ENCODE results near the gene ELOVL5. TPM values are rescaled to one million over a fixed set of nuclear protein-coding genes. Genes with fewer than 3 reads are reported as not detected.

ELOVL5 gene
- total RNA-seq, 1 donor from 2014 or later: 52.8 TPM

GRCh38 chr6:53378208-53378607 lies 29.5 kb upstream of the ELOVL5 start:
- TF ChIP-seq CTCF (IDR thresholded peaks at IDR 0.05; ENCODE audit: insufficient read depth, low read depth, low read length) (no peak), EZH2 (IDR thresholded peaks at IDR 0.05; ENCODE audit: insufficient read depth, low read length) (no peak)
- Histone ChIP-seq H3K4me3 (ENCODE audit: insufficient read depth, low read depth, low read length) (no peak overlapping the region), H3K9me3 (ENCODE audit: insufficient read depth, low read depth, low read length) (peaks cover 5% of the 10 kb centered on the region), H3K36me3 (ENCODE audit: insufficient read depth, low read length) (no peaks in the 10 kb centered on the region), H3K4me2 (ENCODE audit: low read length) (no peak overlapping the region), H3K9ac (ENCODE audit: low read length) (no peak overlapping the region), H3K27ac (ENCODE audit: low read depth, low read length) (no peak overlapping the region), H3K4me1 (ENCODE audit: insufficient read depth, low read length) (no peaks in the 10 kb centered on the region), H2AFZ (ENCODE audit: low read depth, low read length) (no peak overlapping the region), H4K20me1 (ENCODE audit: insufficient read depth, low read length) (no peaks in the 10 kb centered on the region), H3K79me2 (ENCODE audit: insufficient read depth, low read length) (no peaks in the 10 kb centered on the region), H3K27me3 (ENCODE audit: insufficient read depth, low read length) (peaks cover 13% of the 10 kb centered on the region)
- Mint-ChIP-seq H3K36me3 (ENCODE audit: low read depth, unreplicated experiment) (no peaks in the 10 kb centered on the region), H3K4me1 (ENCODE audit: low read depth, unreplicated experiment) (peaks cover 5% of the 10 kb centered on the region), H3K27me3 (ENCODE audit: low read depth, unreplicated experiment) (peaks cover 7% of the 10 kb centered on the region), H3K4me3 (ENCODE audit: unreplicated experiment) (no peak overlapping the region), H3K27ac (ENCODE audit: unreplicated experiment) (no peak overlapping the region), H3K9me3 (ENCODE audit: unreplicated experiment) (peaks cover 2% of the 10 kb centered on the region)
- DNase-seq (ENCODE audit: low read depth) (no peak), FAIRE-seq (peak; percentile 32)

GRCh38 chr6:53377793-53378192 lies 29.0 kb upstream of the ELOVL5 start:
- Mint-ChIP-seq H3K9me3 (ENCODE audit: unreplicated experiment) (peaks cover 2% of the 10 kb centered on the region), H3K4me3 (ENCODE audit: unreplicated experiment) (no peak overlapping the region), H3K4me1 (ENCODE audit: low read depth, unreplicated experiment) (peaks cover 5% of the 10 kb centered on the region), H3K27ac (ENCODE audit: unreplicated experiment) (no peak overlapping the region), H3K36me3 (ENCODE audit: low read depth, unreplicated experiment) (no peaks in the 10 kb centered on the region), H3K27me3 (ENCODE audit: low read depth, unreplicated experiment) (peaks cover 7% of the 10 kb centered on the region)
- Histone ChIP-seq H3K4me3 (ENCODE audit: insufficient read depth, low read depth, low read length) (no peak overlapping the region), H4K20me1 (ENCODE audit: insufficient read depth, low read length) (no peaks in the 10 kb centered on the region), H3K4me2 (ENCODE audit: low read length) (no peak overlapping the region), H3K4me1 (ENCODE audit: insufficient read depth, low read length) (no peaks in the 10 kb centered on the region), H3K9me3 (ENCODE audit: insufficient read depth, low read depth, low read length) (peaks cover 3% of the 10 kb centered on the region), H3K36me3 (ENCODE audit: insufficient read depth, low read length) (no peaks in the 10 kb centered on the region), H3K27me3 (ENCODE audit: insufficient read depth, low read length) (peaks cover 13% of the 10 kb centered on the region), H2AFZ (ENCODE audit: low read depth, low read length) (no peak overlapping the region), H3K79me2 (ENCODE audit: insufficient read depth, low read length) (no peaks in the 10 kb centered on the region), H3K9ac (ENCODE audit: low read length) (no peak overlapping the region), H3K27ac (ENCODE audit: low read depth, low read length) (no peak overlapping the region)
- peak; percentile 23 for DNase-seq (ENCODE audit: low read depth)
- no peak for FAIRE-seq
- TF ChIP-seq CTCF (IDR thresholded peaks at IDR 0.05; ENCODE audit: insufficient read depth, low read depth, low read length): no peak
- TF ChIP-seq EZH2 (IDR thresholded peaks at IDR 0.05; ENCODE audit: insufficient read depth, low read length): no peak

GRCh38 chr6:53377289-53377688 lies 28.5 kb upstream of the ELOVL5 start:
- FAIRE-seq: no peak
- TF ChIP-seq CTCF (IDR thresholded peaks at IDR 0.05; ENCODE audit: insufficient read depth, low read depth, low read length): no peak
- no peak for TF ChIP-seq EZH2 (IDR thresholded peaks at IDR 0.05; ENCODE audit: insufficient read depth, low read length)
- H3K36me3 Mint-ChIP-seq (ENCODE audit: low read depth, unreplicated experiment): no peaks in the 10 kb centered on the region
- H3K27ac Mint-ChIP-seq (ENCODE audit: unreplicated experiment): no peak overlapping the region
- no peaks in the 10 kb centered on the region for H3K36me3 ChIP-seq (ENCODE audit: insufficient read depth, low read length)
- no peak overlapping the region for H3K4me2 ChIP-seq (ENCODE audit: low read length)
- no peak for DNase-seq (ENCODE audit: low read depth)
- peaks cover 7% of the 10 kb centered on the region for H3K27me3 Mint-ChIP-seq (ENCODE audit: low read depth, unreplicated experiment)
- H3K4me1 Mint-ChIP-seq (ENCODE audit: low read depth, unreplicated experiment): peaks cover 5% of the 10 kb centered on the region
- no peak overlapping the region for H3K4me3 Mint-ChIP-seq (ENCODE audit: unreplicated experiment)
- no peak overlapping the region for H3K4me3 ChIP-seq (ENCODE audit: insufficient read depth, low read depth, low read length)
- H3K4me1 ChIP-seq (ENCODE audit: insufficient read depth, low read length): no peaks in the 10 kb centered on the region
- no peak overlapping the region for H2AFZ ChIP-seq (ENCODE audit: low read depth, low read length)
- H3K9ac ChIP-seq (ENCODE audit: low read length): no peak overlapping the region
- no peaks in the 10 kb centered on the region for H4K20me1 ChIP-seq (ENCODE audit: insufficient read depth, low read length)
- H3K27me3 ChIP-seq (ENCODE audit: insufficient read depth, low read length): peaks cover 13% of the 10 kb centered on the region
- H3K79me2 ChIP-seq (ENCODE audit: insufficient read depth, low read length): no peaks in the 10 kb centered on the region
- H3K9me3 Mint-ChIP-seq (ENCODE audit: unreplicated experiment): no peaks in the 10 kb centered on the region
- peaks cover 3% of the 10 kb centered on the region for H3K9me3 ChIP-seq (ENCODE audit: insufficient read depth, low read depth, low read length)
- H3K27ac ChIP-seq (ENCODE audit: low read depth, low read length): no peak overlapping the region

Measured in astrocyte (in vitro differentiated cells and primary cell).